GM12865 (cell line): ENCODE measurements around the gene TYMP.
A peak's percentile ranks its signal among the peaks of the same experiment; 100 is the strongest.

Source experiments
- DNase-seq: peaks from one replicate; pipeline ENCODE4 v3.0.0; 2010; ENCODE audit warnings: low read depth
- H3K4me3 ChIP-seq: 2 replicates; pipeline ENCODE4 v1.5.1; 2011; ENCODE audit warnings: mild to moderate bottlenecking, low read depth, low read length, control low read depth
- CTCF ChIP-seq: IDR thresholded peaks from 2 replicates; pipeline ENCODE4 v1.5.1; 2011; ENCODE audit warnings: low read length, control low read depth, low read depth, inconsistent platforms; ENCODE audit not compliant: insufficient read depth; ENCODE audit errors: missing control alignments

Gene TYMP

DNA sequence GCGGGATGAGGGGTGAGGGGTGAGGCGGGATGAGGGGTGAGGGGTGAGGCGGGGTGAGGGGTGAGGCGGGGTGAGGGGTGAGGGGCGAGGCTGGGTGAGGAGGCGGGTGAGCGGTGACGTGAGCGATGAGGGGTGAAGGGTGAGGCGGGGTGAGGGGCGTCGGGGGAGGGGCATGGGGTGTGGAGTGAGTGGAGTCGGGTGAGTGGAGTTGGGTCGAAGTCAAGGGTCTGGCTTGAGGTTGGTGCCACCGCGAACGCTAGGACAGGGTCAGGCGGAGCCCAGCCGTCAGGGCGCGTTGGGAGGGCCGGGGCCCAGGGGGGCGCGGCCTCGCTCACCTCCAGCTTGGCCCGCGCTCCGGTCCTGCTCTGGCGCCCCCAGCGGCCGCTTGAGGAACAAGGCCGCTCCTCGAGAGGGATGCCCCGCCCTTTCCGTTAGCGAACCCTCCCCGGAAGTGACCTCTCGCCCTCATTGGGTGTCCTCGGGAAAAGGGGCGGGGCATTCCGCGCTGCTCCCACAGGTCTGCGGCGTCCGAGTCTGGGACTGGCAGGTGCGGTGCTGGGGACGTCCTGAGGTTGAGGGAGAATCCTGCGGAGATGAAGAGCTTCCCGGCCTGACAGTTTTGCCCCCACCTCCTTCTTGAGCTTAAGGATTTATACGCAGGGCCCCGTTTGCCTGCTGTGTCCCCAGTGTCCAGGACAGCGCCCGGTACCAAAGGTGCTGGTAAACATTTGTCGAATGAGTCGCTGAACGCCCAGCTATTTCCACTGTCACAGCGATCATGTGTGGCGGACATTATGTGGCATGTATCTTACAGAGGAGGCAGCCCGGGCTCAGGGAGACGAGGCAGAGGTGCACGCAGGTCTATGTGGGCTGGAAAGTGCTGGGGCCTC is 33.0 kb upstream of the TYMP start, which contains the start of gene SYCE3:
SYCE3 (minus strand) TSS at position 397 of the 890 bp plus-strand sequence. CDS start 6,514 bp downstream, outside the sequence.
- peak within 1 kb of the TSS; percentile 81 for H3K4me3 ChIP-seq
- DNase-seq = peak; percentile 97
- peak; percentile 94 for TF ChIP-seq CTCF

- H3K4me3 ChIP-seq = no peak overlapping the region
- no peak for TF ChIP-seq CTCF
- no peak for DNase-seq
These were observed 31.9 kb upstream of the TYMP start for GRCh38 chr22:50561401-50562358.

DNA sequence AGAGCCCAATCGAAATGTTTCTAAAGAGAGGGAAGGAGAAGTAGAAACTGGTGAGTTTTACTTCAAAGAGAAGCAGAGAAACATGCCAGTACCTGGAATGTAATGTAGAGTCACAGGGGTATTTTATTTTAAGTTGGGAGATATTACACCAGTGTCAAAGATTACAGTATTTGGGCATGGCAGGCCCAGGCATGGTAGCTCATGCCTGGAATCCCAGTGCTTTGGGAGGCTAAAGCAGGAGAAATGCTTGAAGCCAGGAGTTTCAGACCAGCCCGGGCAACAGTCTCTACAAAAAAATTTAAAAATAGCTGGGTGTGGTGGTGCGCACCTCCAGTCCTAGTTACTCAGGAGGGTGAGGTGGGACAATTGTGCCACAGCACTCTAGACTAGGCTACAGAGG is 30.2 kb upstream of the TYMP start:
- no peak for DNase-seq
- H3K4me3 ChIP-seq = no peak overlapping the region
- TF ChIP-seq CTCF = no peak

- DNase-seq = no peak
- no peak for TF ChIP-seq CTCF
- no peak overlapping the region for H3K4me3 ChIP-seq
These were observed 26.9 kb upstream of the TYMP start for GRCh38 chr22:50556703-50557102.

GRCh38 chr22:50553310-50553709 is 23.5 kb upstream of the TYMP start:
- H3K4me3 ChIP-seq = no peak overlapping the region
- DNase-seq = no peak
- TF ChIP-seq CTCF = no peak

DNA sequence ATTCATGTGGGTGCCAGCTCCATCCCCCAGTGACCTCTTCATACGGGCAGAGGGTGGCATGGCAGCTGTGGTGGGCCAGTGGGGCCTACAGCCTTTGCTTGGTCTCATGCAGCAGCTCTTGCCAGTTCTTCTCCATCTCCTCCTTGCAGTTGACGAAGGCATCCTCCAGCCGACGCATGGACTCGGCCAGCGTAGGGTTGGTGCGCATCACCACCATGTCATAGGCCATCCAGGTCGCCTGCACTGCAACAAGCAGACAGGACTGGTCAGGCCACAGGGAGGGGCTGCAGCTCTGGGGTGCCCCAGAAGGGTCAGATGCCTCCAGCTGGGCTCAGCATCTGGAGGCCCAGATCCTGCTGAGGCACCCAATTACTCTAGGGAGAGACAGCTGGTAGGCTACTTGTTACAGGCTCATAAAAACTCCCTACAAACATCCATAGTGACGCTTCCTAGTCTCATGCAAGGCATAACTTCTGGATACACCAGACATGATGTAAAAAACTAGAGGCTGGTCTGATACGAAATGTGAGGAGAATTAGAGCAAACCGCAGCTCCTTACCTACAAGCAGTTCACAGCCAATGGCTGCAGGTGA is 21.4 kb upstream of the TYMP start:
- DNase-seq = no peak
- no peak overlapping the region for H3K4me3 ChIP-seq
- no peak for TF ChIP-seq CTCF
